IMR-90 (cell line): Measurements from ENCODE around the gene BICD2. TPM values are rescaled to one million over a fixed set of nuclear protein-coding genes. Genes with fewer than 3 reads are reported as not detected.

ENCODE experiments used
- ATAC-seq: fragments of 200-7000 bp; cut with Tn5 transposase; 2 replicates; pipeline ENCODE4 v1.9.1; 2020; ENCODE audit warnings: low read depth, mild to moderate bottlenecking, moderate library complexity
- BruUV-seq: library from RNA; stranded (reverse); fragments of 400-500 nt; replicated peaks from 2 replicates; lab custom pipeline; 2021; lab: Mats Ljungman, UMichigan
- CTCF ChIA-PET: fragments of 300-600 bp; formaldehyde crosslinking; extraction: SDS; loops from one replicate; lab custom pipeline; 2021; ENCODE audit warnings: antibody characterized with exemption; lab: Yijun Ruan, JAX
- POLR2A ChIA-PET: fragments of 300-600 bp; sonication (Branson Sonifier 250); formaldehyde crosslinking; loops from one replicate; lab custom pipeline; 2022; ENCODE audit warnings: antibody characterized with exemption; ENCODE audit not compliant: unreplicated experiment; lab: Charles Lee
- DNase-seq: peaks from one replicate; pipeline ENCODE4 v3.0.0; 2013
- H2AFZ ChIP-seq: replicated peaks from 2 replicates; pipeline ENCODE3; 2013; ENCODE audit warnings: low read length, mild to moderate bottlenecking; ENCODE audit not compliant: poor library complexity
- H2AK5ac ChIP-seq: 2 replicates; pipeline ENCODE4 v1.6.1; 2013; ENCODE audit warnings: low read depth, low read length, inconsistent platforms
- H2AK9ac ChIP-seq: replicated peaks from 2 replicates; pipeline ENCODE3; 2013; ENCODE audit warnings: mild to moderate bottlenecking, low read depth, low read length, moderate library complexity; ENCODE audit not compliant: poor library complexity
- H2BK120ac ChIP-seq: 2 replicates; pipeline ENCODE4 v1.6.1; 2013; ENCODE audit warnings: low read depth, low read length, inconsistent platforms
- H2BK15ac ChIP-seq: 3 replicates; pipeline ENCODE4 v1.6.1; 2013; ENCODE audit warnings: low read depth, low read length, inconsistent platforms
- H2BK20ac ChIP-seq: 2 replicates; pipeline ENCODE4 v1.6.1; 2013; ENCODE audit warnings: low read depth, mild to moderate bottlenecking, inconsistent platforms, low read length, moderate library complexity
- H2BK5ac ChIP-seq: 2 replicates; pipeline ENCODE4 v1.6.1; 2013; ENCODE audit warnings: mild to moderate bottlenecking, low read depth, low read length, inconsistent platforms; ENCODE audit not compliant: poor library complexity, severe bottlenecking
- H3K14ac ChIP-seq: replicated peaks from 2 replicates; pipeline ENCODE4 v1.6.1; 2013; ENCODE audit warnings: low read depth, low read length, inconsistent platforms
- H3K18ac ChIP-seq: 2 replicates; pipeline ENCODE4 v1.6.1; 2013; ENCODE audit warnings: low read depth, low read length, control low read depth
- H3K23ac ChIP-seq: 2 replicates; pipeline ENCODE4 v1.6.1; 2013; ENCODE audit warnings: low read depth, low read length, inconsistent platforms
- H3K27ac ChIP-seq: 2 replicates; pipeline ENCODE4 v1.5.1; 2013; ENCODE audit warnings: mild to moderate bottlenecking, control low read depth, low read length; ENCODE audit not compliant: insufficient read depth
- H3K27me3 ChIP-seq: 2 replicates; pipeline ENCODE4 v1.6.1; 2013; ENCODE audit warnings: low read length; ENCODE audit not compliant: control insufficient read depth, insufficient read depth
- H3K36me3 ChIP-seq: 2 replicates; pipeline ENCODE4 v1.6.1; 2013; ENCODE audit warnings: low read length, mixed read lengths; ENCODE audit not compliant: control insufficient read depth, insufficient read depth
- H3K4ac ChIP-seq: 2 replicates; pipeline ENCODE4 v1.6.1; 2013; ENCODE audit warnings: low read depth, low read length, inconsistent platforms
- H3K4me1 ChIP-seq: 2 replicates; pipeline ENCODE4 v1.6.1; 2013; ENCODE audit warnings: low read length, mixed read lengths; ENCODE audit not compliant: control insufficient read depth, insufficient read depth
- H3K4me2 ChIP-seq: 2 replicates; pipeline ENCODE4 v1.6.1; 2013; ENCODE audit warnings: low read depth, mild to moderate bottlenecking, control low read depth, low read length, moderate library complexity
- H3K4me3 ChIP-seq: 2 replicates; pipeline ENCODE4 v1.5.1; 2013; ENCODE audit warnings: low read depth, mild to moderate bottlenecking, control low read depth, low read length, moderate library complexity; ENCODE audit not compliant: insufficient read depth
- H3K56ac ChIP-seq: 2 replicates; pipeline ENCODE4 v1.6.1; 2013; ENCODE audit warnings: low read length, inconsistent platforms; ENCODE audit not compliant: insufficient read depth; ENCODE audit errors: extremely low read depth
- H3K79me1 ChIP-seq, 2 experiments: 2 replicates each; pipeline ENCODE4 v1.6.1; 2013; ENCODE audit warnings: low read length in 2 of 2, inconsistent platforms in 1 of 2, low read depth in 1 of 2
- H3K9ac ChIP-seq: 2 replicates; pipeline ENCODE4 v1.6.1; 2013; ENCODE audit warnings: low read depth, low read length, control low read depth
- H3K9me1 ChIP-seq: 2 replicates; pipeline ENCODE4 v1.6.1; 2013; ENCODE audit warnings: low read length, inconsistent platforms; ENCODE audit not compliant: insufficient read depth
- H3K9me3 ChIP-seq: 2 replicates; pipeline ENCODE4 v1.6.1; 2013; ENCODE audit warnings: low read length; ENCODE audit not compliant: control insufficient read depth, insufficient read depth
- H4K20me1 ChIP-seq: 2 replicates; pipeline ENCODE4 v1.6.1; 2013; ENCODE audit warnings: low read length, inconsistent platforms; ENCODE audit not compliant: insufficient read depth
- H4K5ac ChIP-seq: 2 replicates; pipeline ENCODE4 v1.6.1; 2013; ENCODE audit warnings: mild to moderate bottlenecking, low read depth, low read length, control low read depth
- H4K8ac ChIP-seq, 2 experiments: 2 replicates each; pipeline ENCODE4 v1.6.1; 2013; ENCODE audit warnings: low read depth in 2 of 2, low read length in 2 of 2, control low read depth in 1 of 2, inconsistent platforms in 1 of 2
- H4K91ac ChIP-seq: 2 replicates; pipeline ENCODE4 v1.6.1; 2013; ENCODE audit warnings: low read depth, low read length, inconsistent platforms; ENCODE audit not compliant: insufficient read depth
- CEBPB ChIP-seq: IDR thresholded peaks from 2 replicates; pipeline ENCODE4 v1.6.1; 2012; ENCODE audit warnings: low read depth, low read length, improper control_type of control experiment
- CHD1 ChIP-seq: IDR thresholded peaks from 2 replicates; pipeline ENCODE4 v1.6.1; 2012; ENCODE audit warnings: low read depth, low read length, improper control_type of control experiment
- FOS ChIP-seq: fragments of 150-350 bp; IDR thresholded peaks from 2 replicates; pipeline ENCODE4 v1.6.1; 2016; ENCODE audit warnings: low read depth, low read length
- MAFK ChIP-seq: IDR thresholded peaks from 2 replicates; pipeline ENCODE4 v1.6.1; 2012; ENCODE audit warnings: low read depth, low read length, improper control_type of control experiment
- MAZ ChIP-seq: IDR thresholded peaks from 2 replicates; pipeline ENCODE4 v1.6.1; 2012; ENCODE audit warnings: low read depth, mild to moderate bottlenecking, low read length, improper control_type of control experiment, moderate library complexity, borderline replicate concordance
- NFE2L2 ChIP-seq: fragments of 150-350 bp; IDR thresholded peaks from 2 replicates; pipeline ENCODE4 v1.6.1; 2016; ENCODE audit warnings: low read depth, mild to moderate bottlenecking, low read length
- POLR2A ChIP-seq: IDR thresholded peaks from 2 replicates; pipeline ENCODE4 v1.6.1; 2012; ENCODE audit warnings: mild to moderate bottlenecking, low read depth, low read length
- RFX5 ChIP-seq: IDR thresholded peaks from 2 replicates; pipeline ENCODE4 v1.8.0; 2012; ENCODE audit warnings: low read depth, mild to moderate bottlenecking, low read length, moderate library complexity
- SMC3 ChIP-seq: fragments of 150-350 bp; IDR thresholded peaks from 2 replicates; pipeline ENCODE4 v1.6.1; 2016; ENCODE audit warnings: low read depth, mild to moderate bottlenecking, antibody characterized with exemption, low read length, moderate library complexity
- WGBS, 2 experiments: methylation state at CpG; one replicate each; pipeline versions ENCODE4 v1.1.5 to v1.1.7; 2013; ENCODE audit warnings: missing lambda C conversion rate in 2 of 2; ENCODE audit not compliant: insufficient read length in 1 of 2; ENCODE audit errors: extremely low coverage in 2 of 2; 5-methylcytosine and 5-hydroxymethylcytosine counted together
- dilution Hi-C: fragments of 300-500 bp; cut with HindIII; formaldehyde crosslinking; loops from one replicate; pipeline ENCODE4 v1.14.3; 2018; ENCODE audit warnings: low sequenced_read_pairs; ENCODE audit not compliant: unreplicated experiment
- in situ Hi-C: fragments of 300-500 bp; cut with MboI; formaldehyde crosslinking; loops from 3 replicates; pipeline ENCODE4 v1.14.3; 2019; ENCODE audit warnings: low sequenced_read_pairs, inconsistent platforms, mixed read lengths
- intact Hi-C: fragments of 100-400 bp; cut with micrococcal nuclease; formaldehyde crosslinking; loops from 2 replicates; pipeline ENCODE4 v1.10.0; 2022
- polyA plus RNA-seq, 3 experiments: library from polyadenylated mRNA; depleted of rRNA; stranded (reverse); fragments of >200 nt; gene quantifications; 2 replicates each; pipeline ENCODE4 v1.2.3, GENCODE V29; 2012; ENCODE audit warnings: low replicate concordance in 1 of 3
- total RNA-seq: library from RNA; depleted of rRNA; stranded (reverse); fragments of >200 nt; gene quantifications from 2 replicates; pipeline ENCODE4 v1.2.3, GENCODE V29; 2012
- TF ChIP-seq, protein P1 (sequence below): fragments of 150-350 bp; IDR thresholded peaks from 2 replicates; pipeline ENCODE4 v1.6.1; 2016; ENCODE audit warnings: low read depth, mild to moderate bottlenecking, low read length, moderate library complexity, borderline replicate concordance
- TF ChIP-seq, protein P2 (sequence below): fragments of 150-350 bp; IDR thresholded peaks from 2 replicates; pipeline ENCODE4 v1.6.1; 2017; ENCODE audit warnings: mild to moderate bottlenecking, antibody characterized with exemption, low read length, low read depth

The BICD2 gene
- total and polyA plus RNA-seq, 2 of the 4 experiments (the other 2 are of a cell fraction) = 21.5 to 35.7 TPM

GRCh38 chr9:92696619-92697018 is 68.0 kb downstream of the BICD2 start:
- no peak for ATAC-seq
- H3K56ac ChIP-seq = no peak overlapping the region
- H3K9ac ChIP-seq = no peak overlapping the region
- POLR2A ChIA-PET = no interaction called here
- H3K4me2 ChIP-seq = no peak overlapping the region
- peaks cover 6% of the 10 kb centered on the region for H3K9me3 ChIP-seq
- dilution Hi-C loops = no loop called here
- no peak overlapping the region for H3K4ac ChIP-seq
- H3K27ac ChIP-seq = no peak overlapping the region
- H2BK20ac ChIP-seq = no peak overlapping the region
- no peak overlapping the region for H2BK120ac ChIP-seq
- CTCF ChIA-PET = no interaction called here
- H3K23ac ChIP-seq = no peak overlapping the region
- no peak overlapping the region for H2AFZ ChIP-seq
- no peak overlapping the region for H2BK5ac ChIP-seq
- H3K79me1 ChIP-seq = no peaks in the 10 kb centered on the region
- intact Hi-C loops = no loop called here
- in situ Hi-C loops = no loop called here
- H4K91ac ChIP-seq = no peak overlapping the region
- H2BK15ac ChIP-seq = no peak overlapping the region
- H2AK5ac ChIP-seq = no peak overlapping the region
- H3K4me3 ChIP-seq = no peak overlapping the region
- no peak overlapping the region for H3K14ac ChIP-seq
- DNase-seq = no peak
- H3K27me3 ChIP-seq = no peaks in the 10 kb centered on the region
- WGBS, 2 experiments = no CpG with 5 or more reads among the region's 1 CpG
- BruUV-seq = no TSS peak
- no peaks in the 10 kb centered on the region for H3K36me3 ChIP-seq
- H2AK9ac ChIP-seq = no peak overlapping the region
- no peak overlapping the region for H3K18ac ChIP-seq
- no peak overlapping the region for H4K8ac ChIP-seq
- no peak overlapping the region for H4K5ac ChIP-seq
- H4K20me1 ChIP-seq = no peaks in the 10 kb centered on the region
- no peaks in the 10 kb centered on the region for H3K4me1 ChIP-seq
- TF ChIP-seq, protein P1, sequence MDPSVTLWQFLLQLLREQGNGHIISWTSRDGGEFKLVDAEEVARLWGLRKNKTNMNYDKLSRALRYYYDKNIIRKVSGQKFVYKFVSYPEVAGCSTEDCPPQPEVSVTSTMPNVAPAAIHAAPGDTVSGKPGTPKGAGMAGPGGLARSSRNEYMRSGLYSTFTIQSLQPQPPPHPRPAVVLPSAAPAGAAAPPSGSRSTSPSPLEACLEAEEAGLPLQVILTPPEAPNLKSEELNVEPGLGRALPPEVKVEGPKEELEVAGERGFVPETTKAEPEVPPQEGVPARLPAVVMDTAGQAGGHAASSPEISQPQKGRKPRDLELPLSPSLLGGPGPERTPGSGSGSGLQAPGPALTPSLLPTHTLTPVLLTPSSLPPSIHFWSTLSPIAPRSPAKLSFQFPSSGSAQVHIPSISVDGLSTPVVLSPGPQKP = no peak
- TF ChIP-seq NFE2L2 = no peak
- no peak for TF ChIP-seq CEBPB
- no peak for TF ChIP-seq RFX5
- no peak for TF ChIP-seq FOS
- no peak for TF ChIP-seq CHD1
- TF ChIP-seq, protein P2, sequence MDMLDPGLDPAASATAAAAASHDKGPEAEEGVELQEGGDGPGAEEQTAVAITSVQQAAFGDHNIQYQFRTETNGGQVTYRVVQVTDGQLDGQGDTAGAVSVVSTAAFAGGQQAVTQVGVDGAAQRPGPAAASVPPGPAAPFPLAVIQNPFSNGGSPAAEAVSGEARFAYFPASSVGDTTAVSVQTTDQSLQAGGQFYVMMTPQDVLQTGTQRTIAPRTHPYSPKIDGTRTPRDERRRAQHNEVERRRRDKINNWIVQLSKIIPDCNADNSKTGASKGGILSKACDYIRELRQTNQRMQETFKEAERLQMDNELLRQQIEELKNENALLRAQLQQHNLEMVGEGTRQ = no peak
- no peak for TF ChIP-seq POLR2A
- TF ChIP-seq MAFK = no peak
- no peak for TF ChIP-seq SMC3
- no peak for TF ChIP-seq MAZ
- H3K9me1 ChIP-seq = no peaks in the 10 kb centered on the region
